Measurements from ENCODE around the gene IGFBP4.
"Not testable (repeated sequence)": the region's sequence is repeated elsewhere in the genome, so short reads cannot be mapped to it uniquely, and the experiment has no call there.

The IGFBP4 gene

GRCh38 chr17:40443196-40443987 lies at the start of gene IGFBP4:
TSS of gene IGFBP4 (plus strand) at chr17:40443450. CDS start at chr17:40443736, 286 bp downstream.
- DNase-seq (ENCODE audit: low read depth): no peak

- peak; percentile 26 for DNase-seq (ENCODE audit: low read depth)
These were observed 44.1 kb upstream of the IGFBP4 start for GRCh38 chr17:40399185-40399584.

- DNase-seq (ENCODE audit: low read depth): no peak
These were observed 40.6 kb upstream of the IGFBP4 start for GRCh38 chr17:40402668-40403067.

- no peak for DNase-seq (ENCODE audit: low read depth)
These were observed 39.2 kb upstream of the IGFBP4 start for GRCh38 chr17:40404003-40404402.

- DNase-seq (ENCODE audit: low read depth): no peak
These were observed 35.8 kb upstream of the IGFBP4 start for GRCh38 chr17:40407460-40407859.

GRCh38 chr17:40409540-40409939 lies 33.7 kb upstream of the IGFBP4 start:
- not testable (repeated sequence) for DNase-seq (ENCODE audit: low read depth)

- no peak for DNase-seq (ENCODE audit: low read depth)
These were observed 33.2 kb upstream of the IGFBP4 start for GRCh38 chr17:40410082-40410481.

- no peak for DNase-seq (ENCODE audit: low read depth)
These were observed 31.4 kb upstream of the IGFBP4 start for GRCh38 chr17:40411821-40412220.

- no peak for DNase-seq (ENCODE audit: low read depth)
These were observed 30.4 kb upstream of the IGFBP4 start for GRCh38 chr17:40412880-40413279.

- not testable (repeated sequence) for DNase-seq (ENCODE audit: low read depth)
These were observed 28.9 kb upstream of the IGFBP4 start for GRCh38 chr17:40414312-40414711.

GRCh38 chr17:40415390-40415789 lies 27.9 kb upstream of the IGFBP4 start:
- peak; percentile 11 for DNase-seq (ENCODE audit: low read depth)

GRCh38 chr17:40416671-40417070 lies 26.6 kb upstream of the IGFBP4 start:
- DNase-seq (ENCODE audit: low read depth): no peak

- no peak for DNase-seq (ENCODE audit: low read depth)
These were observed 26.0 kb upstream of the IGFBP4 start for GRCh38 chr17:40417258-40417608.

- DNase-seq (ENCODE audit: low read depth): peak; percentile 100
These were observed 25.4 kb upstream of the IGFBP4 start, which contains the start of gene TOP2A for GRCh38 chr17:40417609-40418427. TSS of gene TOP2A (minus strand) at chr17:40417896. CDS start at chr17:40417791, 105 bp downstream.

- no peak for DNase-seq (ENCODE audit: low read depth)
These were observed 24.9 kb upstream of the IGFBP4 start for GRCh38 chr17:40418428-40418706.

GRCh38 chr17:40419559-40420331 lies 23.5 kb upstream of the IGFBP4 start:
- no peak for DNase-seq (ENCODE audit: low read depth)

- no peak for DNase-seq (ENCODE audit: low read depth)
These were observed 20.1 kb upstream of the IGFBP4 start for GRCh38 chr17:40422990-40423633.

- no peak for DNase-seq (ENCODE audit: low read depth)
These were observed 17.5 kb upstream of the IGFBP4 start for GRCh38 chr17:40425741-40426140.

- no peak for DNase-seq (ENCODE audit: low read depth)
These were observed 16.2 kb upstream of the IGFBP4 start for GRCh38 chr17:40427002-40427491.

GRCh38 chr17:40430272-40431230 lies 12.7 kb upstream of the IGFBP4 start:
- no peak for DNase-seq (ENCODE audit: low read depth)

- no peak for DNase-seq (ENCODE audit: low read depth)
These were observed 12.0 kb upstream of the IGFBP4 start for GRCh38 chr17:40431231-40431602.

All from non-pigmented ciliary epithelial cell (primary cell).